PC-3 (cell line): ENCODE measurements around the gene PAQR9.

Source experiments
- CTCF ChIP-seq: fragments of 300-600 bp; sonication (generic); conservative IDR thresholded peaks from 2 replicates; pipeline ENCODE4 v1.5.1; 2017; ENCODE audit warnings: antibody characterized with exemption, low read depth, mild to moderate bottlenecking, low read length
- EZH2 ChIP-seq: fragments of 300-600 bp; sonication (generic); IDR thresholded peaks from one replicate; pipeline ENCODE4 v1.6.1; 2017; ENCODE audit warnings: antibody characterized with exemption, mild to moderate bottlenecking, low read length; ENCODE audit not compliant: unreplicated experiment

- TF ChIP-seq CTCF (no peak), EZH2 (no peak)
Observed at GRCh38 chr3:142945023-142945422, 18.5 kb downstream of the PAQR9 start.
